ENCODE measurements around the gene DDX19B.
A peak's percentile ranks its signal among the peaks of the same experiment; 100 is the strongest.

DNA sequence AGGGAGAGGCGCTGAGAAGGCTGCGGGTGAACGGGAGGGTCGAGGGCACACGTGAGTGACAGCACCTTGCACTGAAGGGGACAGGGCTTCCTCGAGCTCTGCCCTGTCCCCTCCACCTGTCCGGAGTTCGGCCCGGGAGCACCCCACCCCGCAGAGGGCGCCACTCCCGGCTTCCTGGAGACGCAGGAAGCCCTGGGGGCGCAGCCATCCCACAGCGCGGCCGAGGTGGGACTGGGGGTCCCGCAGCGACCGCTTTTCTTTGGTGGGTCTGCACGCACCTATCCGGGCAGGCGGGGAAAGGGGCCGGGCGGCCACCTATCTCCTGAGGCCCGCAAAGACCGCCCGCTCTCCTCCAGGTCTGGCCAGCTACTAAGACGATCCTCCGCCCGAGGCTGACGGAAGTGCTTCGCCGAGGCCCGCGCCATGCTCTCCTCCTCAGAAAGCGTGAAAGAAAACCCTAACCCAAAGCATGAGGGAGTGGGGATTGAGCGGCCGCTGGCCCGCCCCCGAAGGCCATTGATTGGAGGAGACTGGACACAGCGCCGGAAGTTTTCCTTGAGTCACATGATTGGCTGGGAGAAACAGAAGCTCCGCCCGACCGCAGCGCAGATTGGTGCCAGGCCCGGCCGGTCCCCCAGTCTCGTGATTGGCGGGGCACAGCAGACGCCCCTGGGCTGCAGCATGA lies 82.1 kb downstream of the DDX19B start:
- peak; percentile 55 for TF ChIP-seq CTCF (IDR thresholded peaks at IDR 0.05; ENCODE audit: borderline replicate concordance, extremely low read depth, low read length, poor library complexity, severe bottlenecking)
- no peak for TF ChIP-seq EZH2 (IDR thresholded peaks at IDR 0.05; ENCODE audit: borderline replicate concordance, low read depth, low read length, severe bottlenecking)

Measured in DND-41 (cell line).